Activated CD4-positive, alpha-beta T cell treated with anti-CD3 and anti-CD28 coated beads, Interleukin-2, amount 50 U/mL, for 24 hours (primary cell): ENCODE data around the gene MC1R.
"Not testable (repeated sequence)": the region's sequence is repeated elsewhere in the genome, so short reads cannot be mapped to it uniquely, and the experiment has no call there.

Experiments
- DNase-seq, 2 donors: peaks; one replicate each; pipeline ENCODE4 v3.0.0-alpha.2; 2020; ENCODE audit warnings: low read depth in 1 of 2, low spot score in 1 of 2

MC1R gene

GRCh38 chr16:89913408-89914387, 5.0 kb upstream of the MC1R start:
- no peak for DNase-seq

GRCh38 chr16:89914642-89915285, 3.9 kb upstream of the MC1R start:
- not testable (repeated sequence) for DNase-seq

GRCh38 chr16:89915303-89916232, 3.1 kb upstream of the MC1R start:
- no peak for DNase-seq

GRCh38 chr16:89917773-89918452, 749 bp upstream of the MC1R start:
- peak; percentile 45 to 55 for DNase-seq

- DNase-seq, result no peak
These were observed 1.1 kb downstream of the MC1R start for GRCh38 chr16:89919535-89920406.

- DNase-seq, result no peak
These were observed 2.1 kb downstream of the MC1R start for GRCh38 chr16:89920723-89921122.

- no peak for DNase-seq
These were observed 2.6 kb downstream of the MC1R start for GRCh38 chr16:89921131-89921701.

GRCh38 chr16:89921702-89922476, 3.2 kb downstream of the MC1R start:
- no peak for DNase-seq

- DNase-seq, result no peak
These were observed 3.8 kb downstream of the MC1R start for GRCh38 chr16:89922477-89922883.

- no peak for DNase-seq
These were observed 4.4 kb downstream of the MC1R start, which contains the start of gene TUBB3 for GRCh38 chr16:89922884-89923639. TSS of gene TUBB3 (plus strand) at chr16:89923342. CDS start at chr16:89923402, 60 bp downstream.

GRCh38 chr16:89923640-89924296, 5.1 kb downstream of the MC1R start:
- DNase-seq, result no peak

- no peak for DNase-seq
These were observed 5.7 kb downstream of the MC1R start for GRCh38 chr16:89924297-89924924.

GRCh38 chr16:89924925-89925307, 6.3 kb downstream of the MC1R start:
- DNase-seq, result no peak

- no peak for DNase-seq
These were observed 7.0 kb downstream of the MC1R start for GRCh38 chr16:89925596-89926079.

- no peak for DNase-seq
These were observed 12.7 kb downstream of the MC1R start for GRCh38 chr16:89931305-89931896.

- no peak for DNase-seq
These were observed 13.3 kb downstream of the MC1R start for GRCh38 chr16:89931964-89932363.
